ENCODE data around the gene PFN2. TPM values are rescaled to one million over a fixed set of nuclear protein-coding genes. Genes with fewer than 3 reads are reported as not detected.

PFN2 gene
- total RNA-seq, 1 donor from 2014 or later = 179 TPM

GRCh38 chr3:149955449-149955848 is 15.2 kb downstream of the PFN2 start:
- Histone ChIP-seq H2AFZ (ENCODE audit: low read depth, low read length) (no peak overlapping the region), H3K4me2 (ENCODE audit: low read length) (no peak overlapping the region), H3K9ac (ENCODE audit: low read length) (no peak overlapping the region), H4K20me1 (ENCODE audit: insufficient read depth, low read length) (peaks cover 19% of the 10 kb centered on the region), H3K4me1 (ENCODE audit: insufficient read depth, low read length) (no peaks in the 10 kb centered on the region), H3K36me3 (ENCODE audit: insufficient read depth, low read length) (peaks cover 12% of the 10 kb centered on the region), H3K27ac (ENCODE audit: low read depth, low read length) (no peak overlapping the region), H3K27me3 (ENCODE audit: insufficient read depth, low read length) (no peaks in the 10 kb centered on the region), H3K79me2 (ENCODE audit: insufficient read depth, low read length) (peaks cover 48% of the 10 kb centered on the region), H3K9me3 (ENCODE audit: insufficient read depth, low read depth, low read length) (no peaks in the 10 kb centered on the region), H3K4me3 (ENCODE audit: insufficient read depth, low read depth, low read length) (no peak overlapping the region)
- TF ChIP-seq CTCF (IDR thresholded peaks at IDR 0.05; ENCODE audit: insufficient read depth, low read depth, low read length) = no peak
- TF ChIP-seq EZH2 (IDR thresholded peaks at IDR 0.05; ENCODE audit: insufficient read depth, low read length) = no peak
- DNase-seq (ENCODE audit: low read depth) (no peak), FAIRE-seq (no peak)
- Mint-ChIP-seq H3K27me3 (ENCODE audit: low read depth, unreplicated experiment) (no peaks in the 10 kb centered on the region), H3K27ac (ENCODE audit: unreplicated experiment) (no peak overlapping the region), H3K9me3 (ENCODE audit: unreplicated experiment) (no peaks in the 10 kb centered on the region), H3K4me1 (ENCODE audit: low read depth, unreplicated experiment) (peaks cover 7% of the 10 kb centered on the region), H3K4me3 (ENCODE audit: unreplicated experiment) (no peak overlapping the region), H3K36me3 (ENCODE audit: low read depth, unreplicated experiment) (peaks cover 18% of the 10 kb centered on the region)

- Histone ChIP-seq H3K4me1 (ENCODE audit: insufficient read depth, low read length) (no peaks in the 10 kb centered on the region), H3K9me3 (ENCODE audit: insufficient read depth, low read depth, low read length) (no peaks in the 10 kb centered on the region), H3K4me2 (ENCODE audit: low read length) (no peak overlapping the region), H2AFZ (ENCODE audit: low read depth, low read length) (no peak overlapping the region), H3K27me3 (ENCODE audit: insufficient read depth, low read length) (no peaks in the 10 kb centered on the region), H3K79me2 (ENCODE audit: insufficient read depth, low read length) (peaks cover 45% of the 10 kb centered on the region), H3K9ac (ENCODE audit: low read length) (no peak overlapping the region), H4K20me1 (ENCODE audit: insufficient read depth, low read length) (peaks cover 19% of the 10 kb centered on the region), H3K36me3 (ENCODE audit: insufficient read depth, low read length) (peaks cover 12% of the 10 kb centered on the region), H3K4me3 (ENCODE audit: insufficient read depth, low read depth, low read length) (no peak overlapping the region), H3K27ac (ENCODE audit: low read depth, low read length) (no peak overlapping the region)
- Mint-ChIP-seq H3K36me3 (ENCODE audit: low read depth, unreplicated experiment) (peaks cover 22% of the 10 kb centered on the region), H3K27me3 (ENCODE audit: low read depth, unreplicated experiment) (no peaks in the 10 kb centered on the region), H3K4me1 (ENCODE audit: low read depth, unreplicated experiment) (peaks cover 7% of the 10 kb centered on the region), H3K4me3 (ENCODE audit: unreplicated experiment) (no peak overlapping the region), H3K9me3 (ENCODE audit: unreplicated experiment) (no peaks in the 10 kb centered on the region), H3K27ac (ENCODE audit: unreplicated experiment) (no peak overlapping the region)
- FAIRE-seq (no peak), DNase-seq (ENCODE audit: low read depth) (no peak)
- TF ChIP-seq CTCF (IDR thresholded peaks at IDR 0.05; ENCODE audit: insufficient read depth, low read depth, low read length) = no peak
- TF ChIP-seq EZH2 (IDR thresholded peaks at IDR 0.05; ENCODE audit: insufficient read depth, low read length) = no peak
Observed at GRCh38 chr3:149954812-149955211, 15.9 kb downstream of the PFN2 start.

DNA sequence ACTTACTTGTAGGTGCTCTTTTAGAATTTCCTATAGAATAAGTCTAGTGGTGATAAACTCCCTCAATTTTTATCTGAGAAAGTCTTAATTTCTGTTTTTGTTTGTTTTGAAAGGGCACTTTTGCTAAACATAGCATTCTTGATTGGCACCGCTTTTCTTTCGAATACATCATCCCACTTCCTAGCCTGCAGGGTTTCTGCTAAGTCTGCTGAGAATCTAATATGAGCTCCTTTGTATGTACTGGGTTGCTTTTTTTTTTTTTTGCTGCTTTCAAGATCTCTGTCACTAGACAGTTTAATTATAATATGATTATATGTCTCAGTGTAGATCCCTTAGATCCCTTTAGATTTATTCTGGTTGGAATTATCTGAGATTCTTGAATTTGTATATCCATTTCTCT is 21.5 kb downstream of the PFN2 start:
- peaks cover 38% of the 10 kb centered on the region for H3K36me3 Mint-ChIP-seq (ENCODE audit: low read depth, unreplicated experiment)
- no peak overlapping the region for H3K9ac ChIP-seq (ENCODE audit: low read length)

More for the DNA sequence above, 21.5 kb downstream of the PFN2 start:
- Histone ChIP-seq H3K27me3 (ENCODE audit: insufficient read depth, low read length) (no peaks in the 10 kb centered on the region), H4K20me1 (ENCODE audit: insufficient read depth, low read length) (no peaks in the 10 kb centered on the region), H3K79me2 (ENCODE audit: insufficient read depth, low read length) (no peaks in the 10 kb centered on the region), H3K4me3 (ENCODE audit: insufficient read depth, low read depth, low read length) (no peak overlapping the region), H2AFZ (ENCODE audit: low read depth, low read length) (no peak overlapping the region), H3K36me3 (ENCODE audit: insufficient read depth, low read length) (peaks cover 9% of the 10 kb centered on the region), H3K27ac (ENCODE audit: low read depth, low read length) (no peak overlapping the region), H3K9me3 (ENCODE audit: insufficient read depth, low read depth, low read length) (no peaks in the 10 kb centered on the region), H3K4me1 (ENCODE audit: insufficient read depth, low read length) (no peaks in the 10 kb centered on the region), H3K4me2 (ENCODE audit: low read length) (no peak overlapping the region)
- no peak for DNase-seq (ENCODE audit: low read depth)
- peaks cover 6% of the 10 kb centered on the region for H3K9me3 Mint-ChIP-seq (ENCODE audit: unreplicated experiment)
- TF ChIP-seq EZH2 (IDR thresholded peaks at IDR 0.05; ENCODE audit: insufficient read depth, low read length) (no peak), CTCF (IDR thresholded peaks at IDR 0.05; ENCODE audit: insufficient read depth, low read depth, low read length) (no peak)
- no peak overlapping the region for H3K4me3 Mint-ChIP-seq (ENCODE audit: unreplicated experiment)
- no peak overlapping the region for H3K27ac Mint-ChIP-seq (ENCODE audit: unreplicated experiment)
- H3K27me3 Mint-ChIP-seq (ENCODE audit: low read depth, unreplicated experiment) = no peaks in the 10 kb centered on the region
- no peak for FAIRE-seq
- peaks cover 6% of the 10 kb centered on the region for H3K4me1 Mint-ChIP-seq (ENCODE audit: low read depth, unreplicated experiment)

Measured in astrocyte (in vitro differentiated cells and primary cell).